MCF 10A (cell line): Measurements from ENCODE around the gene PITX1. TPM values are rescaled to one million over a fixed set of nuclear protein-coding genes. Genes with fewer than 3 reads are reported as not detected.

ENCODE experiments used
- BruUV-seq: library from RNA; stranded (reverse); fragments of 400-500 nt; replicated peaks from 2 replicates; lab custom pipeline; 2021; lab: Mats Ljungman, UMichigan
- CTCF ChIA-PET: fragments of 300-600 bp; sonication (Branson Sonifier 250); formaldehyde crosslinking; extraction: SDS; loops from one replicate; lab custom pipeline; 2021; ENCODE audit warnings: antibody characterized with exemption, inconsistent platforms; lab: Yijun Ruan, JAX
- POLR2A ChIA-PET: fragments of 300-600, 350-650 bp; sonication (Branson Sonifier 250); formaldehyde crosslinking; extraction: SDS; loops from one replicate; lab custom pipeline; 2020; ENCODE audit warnings: antibody characterized with exemption, inconsistent platforms; lab: Yijun Ruan, JAX
- DNase-seq: peaks from one replicate; pipeline ENCODE4 v3.0.0-alpha.2; 2018; ENCODE audit not compliant: unreplicated experiment
- H3K27ac Mint-ChIP-seq: one replicate; pipeline ENCODE4 v1.8.0; 2022; ENCODE audit warnings: mild to moderate bottlenecking, low read depth, mixed read lengths; ENCODE audit not compliant: unreplicated experiment
- H3K27me3 Mint-ChIP-seq: one replicate; pipeline ENCODE4 v1.8.0; 2022; ENCODE audit warnings: mixed read lengths; ENCODE audit not compliant: insufficient read depth, unreplicated experiment
- H3K36me3 Mint-ChIP-seq: one replicate; pipeline ENCODE4 v1.8.0; 2022; ENCODE audit warnings: mild to moderate bottlenecking, moderate library complexity, mixed read lengths; ENCODE audit not compliant: insufficient read depth, unreplicated experiment
- H3K4me1 Mint-ChIP-seq: one replicate; pipeline ENCODE4 v1.8.0; 2022; ENCODE audit warnings: mixed read lengths; ENCODE audit not compliant: insufficient read depth, unreplicated experiment
- H3K4me3 Mint-ChIP-seq: one replicate; pipeline ENCODE4 v1.8.0; 2022; ENCODE audit warnings: mild to moderate bottlenecking, moderate library complexity, mixed read lengths; ENCODE audit not compliant: unreplicated experiment
- H3K9me3 Mint-ChIP-seq: one replicate; pipeline ENCODE4 v1.8.0; 2022; ENCODE audit warnings: mixed read lengths; ENCODE audit not compliant: unreplicated experiment
- intact Hi-C: fragments of 100-400 bp; cut with micrococcal nuclease; formaldehyde crosslinking; loops from 2 replicates; pipeline ENCODE4 v1.14.1; 2022
- total RNA-seq: library from RNA; stranded (reverse); gene quantifications from 2 replicates; pipeline ENCODE4 v1.2.3, GENCODE V29; 2022
- TF ChIP-seq, protein P1 (sequence below): fragments of 200-600 bp; IDR thresholded peaks from one replicate; pipeline ENCODE4 v1.8.0; 2022; ENCODE audit warnings: antibody characterized with exemption, mild to moderate bottlenecking; ENCODE audit not compliant: unreplicated experiment

PITX1 gene
- total RNA-seq, 1 experiment from 2014 or later = 42.9 TPM

DNA sequence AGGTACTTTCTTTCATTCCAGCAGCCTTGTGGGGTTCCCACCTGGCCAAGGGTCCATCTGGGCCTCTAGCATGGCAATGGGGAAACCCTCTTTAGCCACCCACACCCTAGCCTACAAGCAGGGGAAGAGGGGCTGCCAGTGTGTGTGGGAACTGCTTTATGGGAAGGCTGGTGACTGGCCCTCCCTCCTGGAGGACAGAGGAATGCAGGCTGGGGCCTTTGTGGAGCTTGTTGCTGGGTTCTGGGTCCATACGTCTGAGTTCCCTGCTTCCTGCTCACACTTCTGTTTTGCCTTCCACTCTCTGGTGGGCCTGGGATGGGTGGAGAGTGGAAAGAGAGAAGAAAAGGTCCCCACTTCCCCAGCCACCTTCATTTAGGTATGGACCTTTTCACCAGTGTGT lies 14.9 kb upstream of the PITX1 start:
- POLR2A ChIA-PET = no interaction called here
- BruUV-seq = no TSS peak
- TF ChIP-seq, protein P1, sequence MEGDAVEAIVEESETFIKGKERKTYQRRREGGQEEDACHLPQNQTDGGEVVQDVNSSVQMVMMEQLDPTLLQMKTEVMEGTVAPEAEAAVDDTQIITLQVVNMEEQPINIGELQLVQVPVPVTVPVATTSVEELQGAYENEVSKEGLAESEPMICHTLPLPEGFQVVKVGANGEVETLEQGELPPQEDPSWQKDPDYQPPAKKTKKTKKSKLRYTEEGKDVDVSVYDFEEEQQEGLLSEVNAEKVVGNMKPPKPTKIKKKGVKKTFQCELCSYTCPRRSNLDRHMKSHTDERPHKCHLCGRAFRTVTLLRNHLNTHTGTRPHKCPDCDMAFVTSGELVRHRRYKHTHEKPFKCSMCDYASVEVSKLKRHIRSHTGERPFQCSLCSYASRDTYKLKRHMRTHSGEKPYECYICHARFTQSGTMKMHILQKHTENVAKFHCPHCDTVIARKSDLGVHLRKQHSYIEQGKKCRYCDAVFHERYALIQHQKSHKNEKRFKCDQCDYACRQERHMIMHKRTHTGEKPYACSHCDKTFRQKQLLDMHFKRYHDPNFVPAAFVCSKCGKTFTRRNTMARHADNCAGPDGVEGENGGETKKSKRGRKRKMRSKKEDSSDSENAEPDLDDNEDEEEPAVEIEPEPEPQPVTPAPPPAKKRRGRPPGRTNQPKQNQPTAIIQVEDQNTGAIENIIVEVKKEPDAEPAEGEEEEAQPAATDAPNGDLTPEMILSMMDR = no peak
- Mint-ChIP-seq H3K9me3 (no peaks in the 10 kb centered on the region), H3K36me3 (peaks cover 7% of the 10 kb centered on the region), H3K27me3 (no peaks in the 10 kb centered on the region), H3K4me3 (no peak overlapping the region), H3K27ac (no peak overlapping the region), H3K4me1 (no peaks in the 10 kb centered on the region)
- no peak for DNase-seq
- CTCF ChIA-PET = interaction anchor here (0.7 kb wide), 1 partner anchor 16 kb away, joined by 3 read pairs; no protein-coding TSS in a partner anchor
- intact Hi-C loops = no loop called here

DNA sequence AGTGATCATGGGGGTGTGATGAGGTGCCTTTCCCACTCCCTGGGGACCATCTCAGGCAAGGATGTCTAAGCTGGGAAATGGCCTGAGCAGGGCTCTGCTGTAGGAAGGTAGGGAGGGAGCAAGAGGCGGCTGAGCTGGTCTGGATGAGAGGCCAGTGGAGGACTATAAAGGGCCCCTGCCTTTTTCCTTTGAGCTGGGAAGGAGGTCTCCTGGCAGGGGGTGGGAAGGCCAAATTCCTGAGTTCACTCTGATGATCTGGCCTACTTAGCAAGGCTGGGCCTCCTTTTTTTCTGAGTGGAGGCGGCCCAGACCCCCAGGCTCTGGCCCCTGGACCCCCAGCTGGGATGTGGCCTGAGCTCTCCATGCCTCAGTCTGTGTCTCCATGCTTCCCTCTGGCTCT lies 14.3 kb upstream of the PITX1 start:
- BruUV-seq = no TSS peak
- TF ChIP-seq, protein P1 = no peak
- H3K4me1 Mint-ChIP-seq = no peaks in the 10 kb centered on the region
- H3K27me3 Mint-ChIP-seq = no peaks in the 10 kb centered on the region
- no peak overlapping the region for H3K27ac Mint-ChIP-seq
- peaks cover 7% of the 10 kb centered on the region for H3K36me3 Mint-ChIP-seq
- ChIA-PET POLR2A (no interaction called here), CTCF (interaction anchor here (0.7 to 0.9 kb wide), 2 partner anchors 11 to 16 kb away, joined by 3 read pairs; no protein-coding TSS in a partner anchor)
- no peak overlapping the region for H3K4me3 Mint-ChIP-seq
- intact Hi-C loops = no loop called here
- DNase-seq = no peak
- H3K9me3 Mint-ChIP-seq = no peaks in the 10 kb centered on the region

DNA sequence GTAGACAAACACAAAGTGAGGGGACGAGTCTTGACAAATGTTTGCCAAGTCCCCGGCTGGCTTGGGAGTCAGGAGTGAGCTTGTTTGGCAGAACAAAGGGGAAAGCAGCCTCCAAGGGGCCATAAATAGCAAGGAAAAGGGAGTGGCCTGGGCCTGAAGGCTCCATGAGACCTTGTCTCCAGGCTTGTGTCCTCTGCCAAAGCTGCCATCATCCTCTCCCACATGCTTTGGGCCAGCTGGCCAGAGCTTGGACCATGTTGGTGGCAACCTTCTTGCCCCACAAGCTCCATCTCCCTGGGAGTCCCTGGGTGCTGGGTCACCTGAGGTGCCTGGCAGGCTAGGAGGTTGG lies 13.3 kb upstream of the PITX1 start:
- POLR2A ChIA-PET = no interaction called here
- TF ChIP-seq, protein P1 = no peak
- Mint-ChIP-seq H3K36me3 (peaks cover 7% of the 10 kb centered on the region), H3K27ac (no peak overlapping the region), H3K4me3 (no peak overlapping the region), H3K27me3 (no peaks in the 10 kb centered on the region), H3K4me1 (no peaks in the 10 kb centered on the region), H3K9me3 (no peaks in the 10 kb centered on the region)
- CTCF ChIA-PET = interaction anchor here (1.1 kb wide), 1 partner anchor 10 kb away, joined by 3 read pairs; no protein-coding TSS in a partner anchor
- intact Hi-C loops = no loop called here
- BruUV-seq = no TSS peak
- no peak for DNase-seq

DNA sequence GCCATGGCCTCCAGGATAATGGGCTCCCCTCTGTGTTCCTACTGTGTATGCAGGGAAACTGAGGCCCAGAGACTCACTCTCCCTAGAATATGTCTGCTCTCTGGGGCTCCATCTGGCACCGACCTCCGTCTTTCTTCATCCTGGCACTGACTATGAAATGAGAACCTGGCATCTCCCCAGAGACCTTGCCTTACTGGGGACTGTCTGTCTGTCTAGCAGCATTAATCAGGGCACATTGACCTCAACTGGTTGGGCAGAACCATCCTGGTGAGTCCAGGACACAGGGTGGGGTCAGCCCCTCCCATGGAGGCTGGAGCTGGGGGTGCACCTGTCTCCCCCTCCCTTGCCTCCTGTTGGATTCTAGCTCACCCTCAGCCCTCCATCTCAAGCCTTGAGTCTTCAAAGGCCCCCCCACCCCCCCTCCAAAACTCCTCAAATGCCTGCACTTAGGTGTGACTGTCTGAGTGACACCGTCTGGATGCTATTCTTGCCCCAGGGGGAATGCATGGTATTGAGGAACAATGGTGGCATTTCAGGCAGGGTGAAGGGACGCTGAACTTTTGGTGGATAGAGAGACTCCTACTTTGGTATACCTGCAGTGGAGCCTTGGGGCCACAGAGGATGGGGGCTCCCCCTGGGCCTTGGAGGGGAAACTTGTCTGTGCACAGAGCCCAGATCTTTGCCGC lies 12.8 kb upstream of the PITX1 start:
- no peak overlapping the region for H3K27ac Mint-ChIP-seq
- TF ChIP-seq, protein P1 = no peak
- intact Hi-C loops = no loop called here
- no peak overlapping the region for H3K4me3 Mint-ChIP-seq
- H3K36me3 Mint-ChIP-seq = peaks cover 7% of the 10 kb centered on the region
- no peak for DNase-seq
- no TSS peak for BruUV-seq
- no peaks in the 10 kb centered on the region for H3K9me3 Mint-ChIP-seq
- no peaks in the 10 kb centered on the region for H3K27me3 Mint-ChIP-seq
- ChIA-PET CTCF (interaction anchor here (1.1 kb wide), 1 partner anchor 11 kb away, joined by 3 read pairs; no protein-coding TSS in a partner anchor), POLR2A (interaction anchor here (1.1 kb wide), 1 partner anchor 91 kb away, joined by 3 read pairs; no protein-coding TSS in a partner anchor)
- no peaks in the 10 kb centered on the region for H3K4me1 Mint-ChIP-seq
